Measurements from ENCODE around the gene SORBS1.

The SORBS1 gene

GRCh38 chr10:95561177-95561863, at the start of gene SORBS1:
TSS of gene SORBS1 (minus strand) at chr10:95561371. CDS start at chr10:95441135, 120,236 bp downstream.
- DNase-seq, result peak; percentile 92

- DNase-seq, result no peak
Observed at GRCh38 chr10:95610727-95611126, 49.6 kb upstream of the SORBS1 start.

- DNase-seq, result no peak
Observed at GRCh38 chr10:95606922-95607321, 45.8 kb upstream of the SORBS1 start.

GRCh38 chr10:95605163-95605562, 44.0 kb upstream of the SORBS1 start:
- no peak for DNase-seq

GRCh38 chr10:95604630-95605029, 43.5 kb upstream of the SORBS1 start:
- no peak for DNase-seq

- DNase-seq, result no peak
Observed at GRCh38 chr10:95602382-95602781, 41.2 kb upstream of the SORBS1 start.

GRCh38 chr10:95601116-95601719, 40.0 kb upstream of the SORBS1 start:
- peak; percentile 42 for DNase-seq

GRCh38 chr10:95600158-95600557, 39.0 kb upstream of the SORBS1 start:
- DNase-seq, result no peak

- DNase-seq, result no peak
Observed at GRCh38 chr10:95597788-95598187, 36.6 kb upstream of the SORBS1 start.

GRCh38 chr10:95588025-95588424, 26.9 kb upstream of the SORBS1 start:
- no peak for DNase-seq

GRCh38 chr10:95579835-95580535, 18.8 kb upstream of the SORBS1 start:
- DNase-seq, result no peak

GRCh38 chr10:95579292-95579691, 18.1 kb upstream of the SORBS1 start:
- DNase-seq, result no peak

GRCh38 chr10:95578619-95579018, 17.4 kb upstream of the SORBS1 start:
- no peak for DNase-seq

GRCh38 chr10:95574649-95575365, 13.6 kb upstream of the SORBS1 start:
- DNase-seq, result no peak

GRCh38 chr10:95573964-95574604, 12.9 kb upstream of the SORBS1 start:
- DNase-seq, result no peak

- no peak for DNase-seq
Observed at GRCh38 chr10:95573527-95573926, 12.4 kb upstream of the SORBS1 start.

- DNase-seq, result no peak
Observed at GRCh38 chr10:95572131-95572820, 11.1 kb upstream of the SORBS1 start.

- DNase-seq, result no peak
Observed at GRCh38 chr10:95571390-95571789, 10.2 kb upstream of the SORBS1 start.

GRCh38 chr10:95569368-95569767, 8.2 kb upstream of the SORBS1 start:
- DNase-seq, result no peak

GRCh38 chr10:95567903-95568630, 6.9 kb upstream of the SORBS1 start:
- DNase-seq, result no peak

- DNase-seq, result no peak
Observed at GRCh38 chr10:95566136-95566535, 5.0 kb upstream of the SORBS1 start.

GRCh38 chr10:95565336-95565735, 4.2 kb upstream of the SORBS1 start:
- DNase-seq, result no peak
